GM21360 (cell line): ENCODE data around the gene CACNA1A.

ENCODE experiments used
- ATAC-seq: cut with Tn5 transposase; IDR thresholded peaks from one replicate; pipeline ENCODE4 v1.9.1; 2021; ENCODE audit warnings: mild to moderate bottlenecking, moderate library complexity; ENCODE audit not compliant: unreplicated experiment

The CACNA1A gene

GRCh38 chr19:13314761-13315160 lies 191.5 kb downstream of the CACNA1A start:
- no peak for ATAC-seq

- ATAC-seq, result no peak
Observed at GRCh38 chr19:13313875-13314274, 192.4 kb downstream of the CACNA1A start.

- no peak for ATAC-seq
Observed at GRCh38 chr19:13309864-13310263, 196.4 kb downstream of the CACNA1A start.

GRCh38 chr19:13303381-13304129 lies 202.7 kb downstream of the CACNA1A start:
- no peak for ATAC-seq

- no peak for ATAC-seq
Observed at GRCh38 chr19:13302526-13303270, 203.6 kb downstream of the CACNA1A start.

- ATAC-seq, result no peak
Observed at GRCh38 chr19:13301627-13302334, 204.5 kb downstream of the CACNA1A start.

DNA sequence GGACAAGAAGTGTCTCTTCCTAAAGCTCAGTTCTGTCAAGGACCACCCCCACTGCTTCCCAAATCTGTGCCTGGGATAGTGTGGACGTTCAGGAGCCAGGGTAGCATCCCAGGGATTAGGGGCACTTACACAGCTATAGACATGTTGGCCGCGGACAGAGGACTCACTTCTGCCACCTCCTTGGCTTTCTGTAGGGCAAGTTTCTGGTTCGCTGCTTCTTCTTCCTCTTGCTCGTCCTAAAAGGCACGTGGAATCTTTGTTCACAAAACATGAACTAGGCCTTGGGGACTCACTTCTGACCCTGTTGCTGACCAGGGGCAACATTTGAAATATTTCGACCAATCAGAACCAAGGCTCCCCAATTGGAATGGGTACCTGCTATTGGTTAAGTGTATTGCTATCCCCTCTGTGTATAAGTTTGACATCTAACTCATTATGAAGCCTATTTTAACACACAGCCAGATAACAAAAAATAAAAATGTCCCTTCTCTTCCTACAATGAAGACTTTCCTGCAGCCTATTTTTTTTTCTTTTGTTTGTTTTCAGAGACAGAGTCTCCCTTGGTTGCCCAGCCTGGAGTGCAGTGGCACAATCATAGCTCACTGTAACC lies 205.8 kb downstream of the CACNA1A start:
- no peak for ATAC-seq

DNA sequence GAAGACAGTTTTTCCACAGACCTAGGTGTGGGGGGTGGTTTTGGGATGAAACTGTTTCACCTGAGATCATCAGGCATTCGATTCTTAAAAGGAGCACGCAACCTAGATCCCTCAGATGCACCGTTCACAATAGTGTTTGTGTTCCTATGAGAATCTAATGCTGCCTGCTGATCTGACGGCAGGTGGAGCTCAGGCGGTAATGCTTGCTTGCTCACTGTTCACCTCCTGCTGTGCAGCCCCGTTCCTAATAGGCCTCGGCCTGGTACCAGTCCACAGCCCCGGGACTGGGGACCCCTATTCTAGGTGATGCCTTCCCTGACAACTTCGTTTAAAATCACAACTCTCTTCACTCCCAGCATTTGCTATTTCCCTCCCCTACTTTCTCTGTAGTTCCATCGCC lies 206.4 kb downstream of the CACNA1A start:
- ATAC-seq, result no peak

DNA sequence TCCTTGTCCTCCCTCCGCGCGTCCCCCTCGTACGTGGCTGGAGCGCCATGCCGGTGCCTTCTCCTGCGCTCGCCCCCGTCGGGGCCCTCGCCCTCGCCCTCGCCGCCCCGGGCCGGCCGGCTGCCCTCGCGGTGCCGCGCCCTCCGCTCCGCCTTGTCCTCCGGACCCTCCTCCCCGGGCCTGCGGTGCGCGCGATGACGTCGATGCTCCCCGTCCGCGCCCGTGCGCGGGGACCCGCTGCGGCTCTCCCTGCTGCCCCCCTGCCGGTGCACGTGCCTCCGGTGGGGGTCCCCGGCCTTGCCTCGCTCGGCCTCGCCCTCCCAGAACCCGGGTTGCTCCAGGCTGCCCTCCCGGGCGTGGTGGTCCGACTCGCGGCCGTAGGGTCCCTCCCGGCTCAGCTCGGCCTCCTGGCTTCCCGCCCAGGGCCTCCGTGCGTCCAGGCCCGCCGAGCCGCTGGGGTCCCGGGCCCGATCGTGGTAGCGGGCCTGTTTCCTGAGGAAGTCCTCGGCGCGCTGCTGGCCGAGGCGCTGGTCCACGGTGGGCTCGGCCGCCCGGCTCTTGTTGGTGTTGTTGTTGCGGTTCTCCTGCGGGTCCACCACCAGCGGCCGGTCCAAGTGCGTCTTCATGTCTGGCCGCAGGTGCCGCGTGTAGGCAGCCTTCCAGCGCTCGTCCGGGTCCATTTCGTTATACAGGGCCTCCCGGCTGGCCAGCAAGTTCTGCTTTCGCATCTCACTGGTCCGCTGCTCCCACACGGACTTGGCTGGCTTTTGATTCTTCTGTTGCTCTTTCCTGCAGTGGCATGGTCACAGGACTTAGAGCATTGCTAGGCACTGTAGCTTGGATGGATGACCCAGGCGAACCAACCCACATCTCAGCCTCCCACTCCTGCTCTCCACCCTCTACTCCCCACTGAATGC lies 207.5 kb downstream of the CACNA1A start:
- no peak for ATAC-seq

DNA sequence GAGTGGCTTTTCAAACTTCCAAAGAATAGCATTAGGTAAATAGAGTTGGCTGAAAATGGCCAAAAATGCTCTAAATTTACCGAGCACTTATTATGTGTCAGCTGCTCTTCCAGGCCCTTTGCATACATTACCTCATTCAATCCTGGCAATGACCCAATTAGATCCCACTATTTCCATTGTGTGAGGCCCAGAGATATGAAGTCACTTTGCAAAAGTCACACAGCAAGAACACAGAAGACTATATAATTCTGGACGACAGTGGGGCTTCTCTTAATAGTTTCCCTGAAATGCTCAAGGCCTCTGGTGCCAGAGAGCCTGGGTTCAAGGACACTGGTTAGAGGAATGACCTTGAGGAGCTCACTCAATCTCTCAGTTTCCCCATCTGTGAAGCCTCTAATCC lies 209.3 kb downstream of the CACNA1A start:
- ATAC-seq, result no peak

GRCh38 chr19:13294812-13295567 lies 211.3 kb downstream of the CACNA1A start:
- no peak for ATAC-seq

DNA sequence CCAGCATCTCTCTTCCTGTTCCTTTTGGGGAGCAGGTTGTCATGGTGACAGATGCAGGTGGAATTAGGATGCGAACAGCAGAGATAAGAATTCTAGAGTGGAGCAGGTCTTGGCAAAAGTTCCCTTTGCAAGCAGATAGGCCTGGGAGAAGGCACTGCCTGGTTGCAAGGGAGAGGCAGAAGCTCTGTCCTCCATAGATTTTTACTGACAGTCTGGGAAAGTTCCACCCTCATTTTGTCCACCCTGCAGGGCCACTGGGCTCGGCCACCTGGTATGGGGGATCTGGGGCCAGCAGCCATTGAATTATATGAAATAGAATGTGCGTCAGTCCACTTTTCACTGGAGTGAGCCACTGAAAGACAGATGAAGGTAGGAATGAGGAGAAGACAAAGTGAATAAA lies 214.4 kb downstream of the CACNA1A start:
- no peak for ATAC-seq

GRCh38 chr19:13290741-13291140 lies 215.5 kb downstream of the CACNA1A start:
- ATAC-seq, result no peak

- ATAC-seq, result no peak
Observed at GRCh38 chr19:13289295-13289694, 217.0 kb downstream of the CACNA1A start.

DNA sequence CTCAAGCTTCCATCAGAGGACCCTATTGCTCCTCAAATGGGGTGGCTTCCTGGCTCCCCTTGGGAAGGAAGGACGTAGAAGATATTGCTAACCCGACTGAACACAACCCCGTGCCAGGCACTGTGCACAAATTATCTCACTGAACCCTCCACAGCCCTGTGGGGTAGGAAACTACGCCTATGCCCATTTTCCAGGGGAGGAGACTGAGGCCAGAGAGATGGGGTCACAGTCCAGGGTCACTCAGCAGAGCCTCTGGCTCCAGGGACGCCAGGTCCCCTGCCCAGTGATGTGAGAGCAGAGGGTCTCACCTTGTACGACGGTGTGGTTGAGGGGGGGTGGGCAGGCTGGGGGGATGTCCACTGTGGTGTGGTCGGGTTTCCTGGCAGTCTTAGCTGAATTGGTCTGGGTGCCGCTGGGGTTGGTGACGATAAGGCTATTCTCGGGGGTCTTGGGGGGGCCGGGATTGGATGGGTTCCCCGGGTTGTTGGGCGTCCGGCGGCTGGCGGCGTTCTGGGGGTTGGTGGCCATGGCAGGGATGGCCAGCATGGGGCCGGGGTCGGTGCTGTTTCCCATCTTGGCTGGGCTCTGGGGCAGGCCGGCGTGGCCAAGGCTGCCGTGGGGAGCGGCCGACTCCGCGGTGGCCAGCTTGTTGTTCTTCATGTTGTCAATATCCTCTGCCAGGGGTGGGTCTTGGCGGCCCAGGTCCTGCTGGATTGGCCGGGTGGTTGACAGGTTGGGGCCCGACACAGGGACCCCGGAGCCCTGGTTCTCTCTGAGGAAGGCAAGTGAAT lies 219.9 kb downstream of the CACNA1A start:
- no peak for ATAC-seq

DNA sequence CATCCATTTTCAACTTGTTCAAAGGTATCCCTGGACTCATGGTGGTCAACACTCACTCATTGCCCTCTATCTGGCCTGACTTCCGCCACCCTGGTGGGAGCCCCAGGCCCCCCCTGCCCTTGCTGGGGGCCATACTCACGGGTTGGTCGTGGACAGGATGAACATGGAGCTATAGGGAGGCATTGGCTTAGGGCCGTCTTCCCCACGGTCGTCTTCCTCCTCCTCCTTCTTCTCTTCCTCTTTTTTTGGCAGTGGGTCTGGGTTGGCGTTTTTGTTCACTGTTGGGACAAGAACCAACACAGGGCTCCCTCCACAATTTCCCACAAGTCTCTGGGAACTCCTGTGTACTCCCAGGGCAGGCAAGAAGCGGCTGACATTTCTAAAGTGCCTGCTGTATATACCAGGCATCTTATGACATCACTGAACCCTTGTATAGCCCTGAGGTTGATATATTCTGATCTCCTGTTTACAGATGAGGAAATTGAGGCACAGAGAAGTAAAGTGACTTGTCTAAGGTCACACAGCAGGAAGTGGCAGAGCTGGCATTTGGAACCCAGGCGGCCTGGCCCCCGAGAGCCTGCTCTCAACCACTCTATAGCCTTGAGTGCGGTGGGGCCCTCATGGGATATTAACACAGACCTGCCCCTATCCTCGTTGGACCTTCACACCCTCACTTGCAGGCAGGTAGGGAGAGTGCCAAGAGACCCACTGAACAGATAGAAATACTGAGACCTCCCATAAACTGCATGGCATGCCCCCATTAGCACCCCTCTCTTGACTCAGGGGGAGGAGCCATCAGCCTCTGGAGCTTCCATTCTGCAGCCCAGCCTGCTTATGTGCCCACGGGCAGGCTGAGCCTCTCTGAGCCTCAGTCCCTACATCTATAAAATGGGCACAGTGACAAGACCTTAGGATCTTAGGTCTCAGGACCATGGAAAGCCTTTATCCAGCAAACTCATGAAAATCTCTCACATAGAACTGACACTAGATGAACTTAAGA lies 221.1 kb downstream of the CACNA1A start:
- ATAC-seq, result no peak

- no peak for ATAC-seq
Observed at GRCh38 chr19:13283871-13284270, 222.4 kb downstream of the CACNA1A start.
